Thoracic aorta (tissue), 2 donors: Measurements from ENCODE around the gene POU2F1. TPM values are rescaled to one million over a fixed set of nuclear protein-coding genes. Genes with fewer than 3 reads are reported as not detected.

ENCODE experiments used
- ATAC-seq: fragments of 150-250 bp; one replicate; pipeline ENCODE4 v1.8.0; 2017; ENCODE audit warnings: low read depth; ENCODE audit not compliant: insufficient number of reproducible peaks, low FRiP score
- DNase-seq: peaks from one replicate; pipeline ENCODE4 v3.0.0-alpha.2; 2020; ENCODE audit warnings: low spot score
- H3K27ac ChIP-seq, 2 donors: fragments of 200-600 bp; sonication (generic); 1 replicate in 1 of 2; 2 replicates in 1 of 2; pipeline ENCODE4 v1.5.1; 2016; ENCODE audit warnings: mild to moderate bottlenecking in 2 of 2, moderate library complexity in 2 of 2
- H3K27me3 ChIP-seq: fragments of 200-600 bp; sonication (generic); replicated peaks from 2 replicates; pipeline ENCODE4 v1.6.0; 2016; ENCODE audit warnings: mild to moderate bottlenecking; ENCODE audit not compliant: insufficient read depth
- H3K36me3 ChIP-seq: fragments of 200-600 bp; sonication (generic); one replicate; pipeline ENCODE4 v1.5.1; 2016
- H3K4me1 ChIP-seq, 2 donors: fragments of 200-600 bp; sonication (generic); 1 replicate in 1 of 2; 2 replicates in 1 of 2; pipeline versions ENCODE4 v1.5.1 to v1.6.0; 2016; ENCODE audit warnings: low read depth in 2 of 2, mild to moderate bottlenecking in 1 of 2; ENCODE audit not compliant: control insufficient read depth in 1 of 2
- H3K4me3 ChIP-seq: fragments of 200-600 bp; sonication (generic); 2 replicates; pipeline ENCODE4 v1.5.1; 2016; ENCODE audit warnings: mild to moderate bottlenecking
- H3K9me3 ChIP-seq: fragments of 200-600 bp; sonication (generic); 2 replicates; pipeline ENCODE4 v1.5.1; 2016
- CTCF ChIP-seq: fragments of 200-600 bp; sonication (generic); IDR thresholded peaks from one replicate; pipeline ENCODE4 v1.5.1; 2019; ENCODE audit warnings: antibody characterized with exemption
- total RNA-seq, 2 donors: library from RNA; depleted of rRNA; stranded (reverse); fragments of >200 nt; gene quantifications; one replicate each; pipeline versions ENCODE4 v1.1.0 to v1.2.3, GENCODE V29; 2016

Gene POU2F1
- total RNA-seq, 2 donors from 2014 or later = 15.3 to 25.5 TPM

- peaks cover 0 to 3% of the 10 kb centered on the region in 2 donors for H3K4me1 ChIP-seq
- ATAC-seq = no peak
These were observed 232.4 kb downstream of the POU2F1 start for GRCh38 chr1:167453123-167453522.

GRCh38 chr1:167454304-167454893, 233.7 kb downstream of the POU2F1 start:
- no peak for ATAC-seq
- DNase-seq = no peak
- H3K9me3 ChIP-seq = no peaks in the 10 kb centered on the region
- H3K36me3 ChIP-seq = no peaks in the 10 kb centered on the region
- no peak for TF ChIP-seq CTCF
- H3K27me3 ChIP-seq = no peaks in the 10 kb centered on the region
- H3K27ac ChIP-seq = peak overlapping the region; percentile 78 to 81
- H3K4me3 ChIP-seq = peak overlapping the region; percentile 77
- peaks cover 0 to 3% of the 10 kb centered on the region in 2 donors for H3K4me1 ChIP-seq

More at GRCh38 chr1:167453123-167453522, 232.4 kb downstream of the POU2F1 start:
- no peaks in the 10 kb centered on the region for H3K27me3 ChIP-seq
- no peak for TF ChIP-seq CTCF
- DNase-seq = no peak
- no peaks in the 10 kb centered on the region for H3K36me3 ChIP-seq
- no peak overlapping the region for H3K27ac ChIP-seq
- H3K9me3 ChIP-seq = no peaks in the 10 kb centered on the region
- no peak overlapping the region for H3K4me3 ChIP-seq

- ATAC-seq (peak; percentile 33), DNase-seq (no peak)
- peaks cover 0 to 3% of the 10 kb centered on the region in 2 donors for H3K4me1 ChIP-seq
- H3K9me3 ChIP-seq = no peaks in the 10 kb centered on the region
- H3K27ac ChIP-seq = peak overlapping the region; percentile 78 to 81
- no peaks in the 10 kb centered on the region for H3K27me3 ChIP-seq
- H3K36me3 ChIP-seq = no peaks in the 10 kb centered on the region
- peak overlapping the region; percentile 77 for H3K4me3 ChIP-seq
- TF ChIP-seq CTCF = no peak
These were observed 234.5 kb downstream of the POU2F1 start for GRCh38 chr1:167454894-167455785.

GRCh38 chr1:167455786-167456446, 235.2 kb downstream of the POU2F1 start:
- peaks cover 0 to 3% of the 10 kb centered on the region in 2 donors for H3K4me1 ChIP-seq
- peak overlapping the region; percentile 77 for H3K4me3 ChIP-seq
- no peaks in the 10 kb centered on the region for H3K36me3 ChIP-seq
- no peaks in the 10 kb centered on the region for H3K9me3 ChIP-seq
- no peak for DNase-seq
- ATAC-seq = peak; percentile 42
- H3K27ac ChIP-seq = peak overlapping the region; percentile 78 to 81
- H3K27me3 ChIP-seq = no peaks in the 10 kb centered on the region
- no peak for TF ChIP-seq CTCF

- TF ChIP-seq CTCF = no peak
- ATAC-seq (no peak), DNase-seq (no peak)
- Histone ChIP-seq H3K27me3 (no peaks in the 10 kb centered on the region), H3K4me3 (peak overlapping the region; percentile 77), H3K9me3 (no peaks in the 10 kb centered on the region), H3K27ac (peak overlapping the region; percentile 78 to 81), H3K4me1 (peaks cover 0 to 3% of the 10 kb centered on the region in 2 donors), H3K36me3 (no peaks in the 10 kb centered on the region)
These were observed 235.8 kb downstream of the POU2F1 start for GRCh38 chr1:167456524-167456923.
